ENCODE results near the gene EMB. TPM values are rescaled to one million over a fixed set of nuclear protein-coding genes. Genes with fewer than 3 reads are reported as not detected.
"Not testable (repeated sequence)": the region's sequence is repeated elsewhere in the genome, so short reads cannot be mapped to it uniquely, and the experiment has no call there.

Gene EMB
- total and polyA plus RNA-seq, 2 of the 4 experiments (the other 2 are of a cell fraction): 1.2 to 1.4 TPM

GRCh38 chr5:50420343-50420935 is 20.6 kb downstream of the EMB start:
- no peak overlapping the region for H2AFZ ChIP-seq (replicated peaks; ENCODE audit: low read length, poor library complexity)
- H4K20me1 ChIP-seq (ENCODE audit: insufficient read depth, low read length): no peaks in the 10 kb centered on the region
- H3K4me1 ChIP-seq (ENCODE audit: control insufficient read depth, insufficient read depth, low read length): no peaks in the 10 kb centered on the region
- POLR2A ChIA-PET (ENCODE audit: unreplicated experiment): no interaction called here
- H3K23ac ChIP-seq (ENCODE audit: low read depth, low read length): no peak overlapping the region
- H3K36me3 ChIP-seq (ENCODE audit: control insufficient read depth, insufficient read depth, low read length): no peaks in the 10 kb centered on the region
- no TSS peak for BruUV-seq (replicated peaks)
- DNase-seq: no peak
- no CpG with 5 or more reads among the region's 5 CpGs for WGBS, 2 experiments (ENCODE audit: extremely low coverage in 2 of 2, insufficient read length in 1 of 2)
- no peaks in the 10 kb centered on the region for H3K9me1 ChIP-seq (ENCODE audit: insufficient read depth, low read length)
- dilution Hi-C loops (cut with HindIII; ENCODE audit: low sequenced_read_pairs, unreplicated experiment): no loop called here
- no peak overlapping the region for H4K5ac ChIP-seq (ENCODE audit: low read depth, low read length)
- no peak overlapping the region for H2BK20ac ChIP-seq (ENCODE audit: low read depth, low read length)
- no peak overlapping the region for H3K4me2 ChIP-seq (ENCODE audit: low read depth, low read length)
- H3K27me3 ChIP-seq (ENCODE audit: control insufficient read depth, insufficient read depth, low read length): no peaks in the 10 kb centered on the region
- no peak overlapping the region for H3K9ac ChIP-seq (ENCODE audit: low read depth, low read length)
- no peak overlapping the region for H3K18ac ChIP-seq (ENCODE audit: low read depth, low read length)
- H3K79me1 ChIP-seq (ENCODE audit: low read depth in 1 of 2, low read length in 2 of 2): no peaks in the 10 kb centered on the region
- in situ Hi-C loops (cut with MboI; ENCODE audit: low sequenced_read_pairs): no loop called here
- no peak overlapping the region for H2BK120ac ChIP-seq (ENCODE audit: low read depth, low read length)
- no peak overlapping the region for H3K4ac ChIP-seq (ENCODE audit: low read depth, low read length)
- no peak overlapping the region for H2AK5ac ChIP-seq (ENCODE audit: low read depth, low read length)
- CTCF ChIA-PET: no interaction called here
- intact Hi-C loops (cut with micrococcal nuclease): no loop called here
- no peak overlapping the region for H2BK15ac ChIP-seq (ENCODE audit: low read depth, low read length)
- H4K91ac ChIP-seq (ENCODE audit: insufficient read depth, low read depth, low read length): no peak overlapping the region
- ATAC-seq (ENCODE audit: low read depth): no peak
- no peak overlapping the region for H3K4me3 ChIP-seq (ENCODE audit: insufficient read depth, low read depth, low read length)
- H3K56ac ChIP-seq (ENCODE audit: extremely low read depth, insufficient read depth, low read length): no peak overlapping the region
- TF ChIP-seq, protein P1, sequence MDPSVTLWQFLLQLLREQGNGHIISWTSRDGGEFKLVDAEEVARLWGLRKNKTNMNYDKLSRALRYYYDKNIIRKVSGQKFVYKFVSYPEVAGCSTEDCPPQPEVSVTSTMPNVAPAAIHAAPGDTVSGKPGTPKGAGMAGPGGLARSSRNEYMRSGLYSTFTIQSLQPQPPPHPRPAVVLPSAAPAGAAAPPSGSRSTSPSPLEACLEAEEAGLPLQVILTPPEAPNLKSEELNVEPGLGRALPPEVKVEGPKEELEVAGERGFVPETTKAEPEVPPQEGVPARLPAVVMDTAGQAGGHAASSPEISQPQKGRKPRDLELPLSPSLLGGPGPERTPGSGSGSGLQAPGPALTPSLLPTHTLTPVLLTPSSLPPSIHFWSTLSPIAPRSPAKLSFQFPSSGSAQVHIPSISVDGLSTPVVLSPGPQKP (IDR thresholded peaks at IDR 0.05; ENCODE audit: borderline replicate concordance, low read depth, low read length): no peak
- TF ChIP-seq MXI1 (IDR thresholded peaks at IDR 0.05; ENCODE audit: borderline replicate concordance, low read depth, low read length) (no peak), RAD21 (IDR thresholded peaks at IDR 0.05; ENCODE audit: low read length) (no peak), CEBPB (IDR thresholded peaks at IDR 0.05; ENCODE audit: low read depth, low read length) (no peak), RFX5 (IDR thresholded peaks at IDR 0.05; ENCODE audit: low read depth, low read length) (no peak), CHD1 (IDR thresholded peaks at IDR 0.05; ENCODE audit: low read depth, low read length) (no peak), MAZ (IDR thresholded peaks at IDR 0.05; ENCODE audit: borderline replicate concordance, low read depth, low read length) (no peak), BHLHE40 (IDR thresholded peaks at IDR 0.05; ENCODE audit: low read depth, low read length) (no peak)
- no peaks in the 10 kb centered on the region for H3K9me3 ChIP-seq (ENCODE audit: control insufficient read depth, insufficient read depth, low read length)
- no peak overlapping the region for H3K14ac ChIP-seq (replicated peaks; ENCODE audit: low read depth, low read length)
- H2BK5ac ChIP-seq (ENCODE audit: low read depth, low read length, poor library complexity, severe bottlenecking): no peak overlapping the region
- H2AK9ac ChIP-seq (replicated peaks; ENCODE audit: low read depth, low read length, poor library complexity): no peak overlapping the region
- H3K27ac ChIP-seq (ENCODE audit: insufficient read depth, low read length): no peak overlapping the region
- H4K8ac ChIP-seq (ENCODE audit: low read depth in 2 of 2, low read length in 2 of 2): no peak overlapping the region

- H2BK5ac ChIP-seq (ENCODE audit: low read depth, low read length, poor library complexity, severe bottlenecking); H3K9me3 ChIP-seq (ENCODE audit: control insufficient read depth, insufficient read depth, low read length); H2BK15ac ChIP-seq (ENCODE audit: low read depth, low read length); CTCF ChIA-PET; H2AFZ ChIP-seq (replicated peaks; ENCODE audit: low read length, poor library complexity); intact Hi-C loops (cut with micrococcal nuclease); H3K14ac ChIP-seq (replicated peaks; ENCODE audit: low read depth, low read length); H3K4ac ChIP-seq (ENCODE audit: low read depth, low read length); H2BK120ac ChIP-seq (ENCODE audit: low read depth, low read length); H2BK20ac ChIP-seq (ENCODE audit: low read depth, low read length); H4K8ac ChIP-seq (ENCODE audit: low read depth in 2 of 2, low read length in 2 of 2); POLR2A ChIA-PET (ENCODE audit: unreplicated experiment); H3K23ac ChIP-seq (ENCODE audit: low read depth, low read length); H3K79me1 ChIP-seq (ENCODE audit: low read depth in 1 of 2, low read length in 2 of 2); H3K56ac ChIP-seq (ENCODE audit: extremely low read depth, insufficient read depth, low read length); H3K9me1 ChIP-seq (ENCODE audit: insufficient read depth, low read length); H4K20me1 ChIP-seq (ENCODE audit: insufficient read depth, low read length); H3K4me2 ChIP-seq (ENCODE audit: low read depth, low read length); DNase-seq; H3K27me3 ChIP-seq (ENCODE audit: control insufficient read depth, insufficient read depth, low read length); H4K5ac ChIP-seq (ENCODE audit: low read depth, low read length); BruUV-seq (replicated peaks); H3K18ac ChIP-seq (ENCODE audit: low read depth, low read length); H3K27ac ChIP-seq (ENCODE audit: insufficient read depth, low read length); dilution Hi-C loops (cut with HindIII; ENCODE audit: low sequenced_read_pairs, unreplicated experiment); in situ Hi-C loops (cut with MboI; ENCODE audit: low sequenced_read_pairs); H2AK5ac ChIP-seq (ENCODE audit: low read depth, low read length); H2AK9ac ChIP-seq (replicated peaks; ENCODE audit: low read depth, low read length, poor library complexity); H3K36me3 ChIP-seq (ENCODE audit: control insufficient read depth, insufficient read depth, low read length); H3K4me1 ChIP-seq (ENCODE audit: control insufficient read depth, insufficient read depth, low read length); H4K91ac ChIP-seq (ENCODE audit: insufficient read depth, low read depth, low read length); H3K4me3 ChIP-seq (ENCODE audit: insufficient read depth, low read depth, low read length); ATAC-seq (ENCODE audit: low read depth); H3K9ac ChIP-seq (ENCODE audit: low read depth, low read length): not testable (repeated sequence)
- no CpG with 5 or more reads among the region's 6 CpGs for WGBS, 2 experiments (ENCODE audit: extremely low coverage in 2 of 2, insufficient read length in 1 of 2)
These were observed 21.4 kb downstream of the EMB start for GRCh38 chr5:50419656-50420055.

Data from IMR-90 (cell line).